Neural progenitor cell (in vitro differentiated cells): ENCODE measurements around the gene RAPH1. TPM values are rescaled to one million over a fixed set of nuclear protein-coding genes. Genes with fewer than 3 reads are reported as not detected.
A peak's percentile ranks its signal among the peaks of the same experiment; 100 is the strongest.

Source experiments
- DNase-seq: peaks from one replicate; pipeline ENCODE4 v3.0.0-alpha.2; 2016; ENCODE audit warnings: low spot score
- H2AFZ ChIP-seq: fragments of 200-600 bp; sonication (generic); replicated peaks from 2 replicates; pipeline ENCODE4 v1.6.1; 2016; ENCODE audit warnings: antibody characterized with exemption
- H3F3A ChIP-seq: fragments of 200-600 bp; sonication (generic); 2 replicates; pipeline ENCODE4 v1.6.1; 2016; ENCODE audit warnings: antibody characterized with exemption, low read depth
- H3K27ac ChIP-seq: fragments of 200-600 bp; sonication (generic); 2 replicates; pipeline ENCODE4 v1.5.1; 2016; ENCODE audit warnings: mild to moderate bottlenecking
- H3K27me3 ChIP-seq: fragments of 200-600 bp; sonication (generic); 2 replicates; pipeline ENCODE4 v1.6.1; 2016; ENCODE audit warnings: mild to moderate bottlenecking, moderate library complexity
- H3K36me3 ChIP-seq: fragments of 200-600 bp; sonication (generic); 2 replicates; pipeline ENCODE4 v1.5.1; 2016
- H3K4me1 ChIP-seq: fragments of 200-600 bp; sonication (generic); 2 replicates; pipeline ENCODE4 v1.6.1; 2016; ENCODE audit warnings: mixed run types
- H3K4me2 ChIP-seq: fragments of 200-600 bp; sonication (generic); 2 replicates; pipeline ENCODE4 v1.6.1; 2016
- H3K4me3 ChIP-seq: fragments of 200-600 bp; sonication (generic); 2 replicates; pipeline ENCODE4 v1.5.1; 2016
- H3K79me2 ChIP-seq: fragments of 200-600 bp; sonication (generic); 2 replicates; pipeline ENCODE4 v1.6.1; 2016; ENCODE audit warnings: low read depth
- H3K9ac ChIP-seq: fragments of 200-600 bp; sonication (generic); 2 replicates; pipeline ENCODE4 v1.6.1; 2016
- H3K9me3 ChIP-seq: fragments of 200-600 bp; sonication (generic); 2 replicates; pipeline ENCODE4 v1.5.1; 2016; ENCODE audit warnings: low read depth
- H4K20me1 ChIP-seq: fragments of 200-600 bp; sonication (generic); 2 replicates; pipeline ENCODE4 v1.6.1; 2016; ENCODE audit warnings: low read depth
- H3K27ac Mint-ChIP-seq: 3 replicates; pipeline ENCODE4 v1.8.0; 2021; ENCODE audit warnings: mixed read lengths
- H3K27me3 Mint-ChIP-seq: 2 replicates; pipeline ENCODE4 v1.8.0; 2022; ENCODE audit warnings: low read depth, mild to moderate bottlenecking, inconsistent platforms, moderate library complexity, mixed read lengths; ENCODE audit not compliant: insufficient read depth
- H3K36me3 Mint-ChIP-seq: 3 replicates; pipeline ENCODE4 v1.8.0; 2021; ENCODE audit warnings: mixed read lengths
- H3K4me1 Mint-ChIP-seq: 3 replicates; pipeline ENCODE4 v1.8.0; 2021; ENCODE audit warnings: mixed read lengths
- H3K4me3 Mint-ChIP-seq: 3 replicates; pipeline ENCODE4 v1.8.0; 2021; ENCODE audit warnings: mild to moderate bottlenecking, moderate library complexity, mixed read lengths
- H3K9me3 Mint-ChIP-seq: 3 replicates; pipeline ENCODE4 v1.8.0; 2020; ENCODE audit warnings: mixed read lengths
- EZH2 ChIP-seq: fragments of 200-600 bp; sonication (generic); IDR thresholded peaks from 2 replicates; pipeline ENCODE4 v1.6.1; 2017; ENCODE audit warnings: antibody characterized with exemption, mild to moderate bottlenecking, moderate library complexity
- EZH2phosphoT487 ChIP-seq: fragments of 200-600 bp; sonication (generic); IDR thresholded peaks from 2 replicates; pipeline ENCODE4 v1.6.1; 2017; ENCODE audit warnings: antibody characterized with exemption
- total RNA-seq: library from RNA; depleted of rRNA; stranded (reverse); fragments of >200 nt; gene quantifications from 2 replicates; pipeline ENCODE4 v1.2.3, GENCODE V29; 2015; ENCODE audit warnings: low replicate concordance
- TF ChIP-seq, protein P1 (sequence below): fragments of 200-600 bp; sonication (generic); IDR thresholded peaks from 2 replicates; pipeline ENCODE4 v1.5.1; 2017; ENCODE audit warnings: antibody characterized with exemption, mild to moderate bottlenecking

RAPH1 gene
- total RNA-seq, 1 donor from 2014 or later = 11.2 TPM

DNA sequence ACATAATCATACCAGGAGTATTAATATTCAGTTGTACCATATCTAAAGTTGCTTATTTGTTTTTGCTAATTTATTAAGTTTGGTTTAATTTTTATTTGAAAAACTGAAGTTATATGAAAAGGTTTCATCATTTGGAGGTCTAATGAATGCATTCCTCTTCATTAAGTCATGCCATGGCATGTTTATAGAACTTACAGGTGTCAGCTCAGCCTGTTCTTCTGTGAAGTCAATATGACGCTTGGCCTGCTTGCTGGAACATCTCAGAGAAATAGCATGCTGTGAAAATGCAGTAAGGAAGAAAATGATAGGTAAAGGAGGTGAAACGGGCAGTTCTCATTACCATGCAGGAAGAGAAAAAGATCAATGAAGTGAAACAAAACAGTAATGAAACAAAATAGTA lies 58.2 kb downstream of the RAPH1 start:
- H3K27ac ChIP-seq = no peak overlapping the region
- H3K36me3 ChIP-seq = no peaks in the 10 kb centered on the region
- Mint-ChIP-seq H3K4me3 (no peak overlapping the region), H3K27me3 (no peaks in the 10 kb centered on the region), H3K27ac (no peak overlapping the region), H3K9me3 (no peaks in the 10 kb centered on the region), H3K4me1 (no peaks in the 10 kb centered on the region), H3K36me3 (peaks cover 3% of the 10 kb centered on the region)
- no peaks in the 10 kb centered on the region for H4K20me1 ChIP-seq
- no peak overlapping the region for H3K4me2 ChIP-seq
- TF ChIP-seq EZH2 (no peak), EZH2phosphoT487 (no peak)
- TF ChIP-seq, protein P1, sequence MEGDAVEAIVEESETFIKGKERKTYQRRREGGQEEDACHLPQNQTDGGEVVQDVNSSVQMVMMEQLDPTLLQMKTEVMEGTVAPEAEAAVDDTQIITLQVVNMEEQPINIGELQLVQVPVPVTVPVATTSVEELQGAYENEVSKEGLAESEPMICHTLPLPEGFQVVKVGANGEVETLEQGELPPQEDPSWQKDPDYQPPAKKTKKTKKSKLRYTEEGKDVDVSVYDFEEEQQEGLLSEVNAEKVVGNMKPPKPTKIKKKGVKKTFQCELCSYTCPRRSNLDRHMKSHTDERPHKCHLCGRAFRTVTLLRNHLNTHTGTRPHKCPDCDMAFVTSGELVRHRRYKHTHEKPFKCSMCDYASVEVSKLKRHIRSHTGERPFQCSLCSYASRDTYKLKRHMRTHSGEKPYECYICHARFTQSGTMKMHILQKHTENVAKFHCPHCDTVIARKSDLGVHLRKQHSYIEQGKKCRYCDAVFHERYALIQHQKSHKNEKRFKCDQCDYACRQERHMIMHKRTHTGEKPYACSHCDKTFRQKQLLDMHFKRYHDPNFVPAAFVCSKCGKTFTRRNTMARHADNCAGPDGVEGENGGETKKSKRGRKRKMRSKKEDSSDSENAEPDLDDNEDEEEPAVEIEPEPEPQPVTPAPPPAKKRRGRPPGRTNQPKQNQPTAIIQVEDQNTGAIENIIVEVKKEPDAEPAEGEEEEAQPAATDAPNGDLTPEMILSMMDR = no peak
- no peaks in the 10 kb centered on the region for H3K79me2 ChIP-seq
- no peaks in the 10 kb centered on the region for H3K27me3 ChIP-seq
- H3K9me3 ChIP-seq = no peaks in the 10 kb centered on the region
- H3F3A ChIP-seq = no peaks in the 10 kb centered on the region
- H2AFZ ChIP-seq = no peak overlapping the region
- no peak for DNase-seq
- H3K4me3 ChIP-seq = no peak overlapping the region
- no peak overlapping the region for H3K9ac ChIP-seq
- no peaks in the 10 kb centered on the region for H3K4me1 ChIP-seq

DNA sequence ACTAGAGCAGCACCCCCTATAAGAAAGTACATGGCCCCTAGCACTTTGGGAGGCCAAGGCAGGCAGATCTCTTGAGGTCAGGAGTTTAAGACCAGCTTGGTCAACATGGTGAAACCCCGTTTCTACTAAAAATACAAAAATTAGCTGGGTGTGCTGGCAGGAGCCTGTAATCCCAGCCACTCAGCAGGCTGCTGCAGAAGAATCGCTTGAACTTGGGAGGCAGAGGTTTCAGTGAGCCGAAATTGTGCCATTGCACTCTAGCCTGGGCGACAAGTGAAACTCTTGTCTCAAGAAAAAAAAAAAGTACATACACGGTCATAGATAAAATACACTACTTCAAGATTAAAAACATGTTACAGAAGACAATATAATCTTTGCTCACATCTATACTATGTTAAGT lies 63.8 kb downstream of the RAPH1 start:
- Mint-ChIP-seq H3K27me3 (no peaks in the 10 kb centered on the region), H3K4me1 (peaks cover 2% of the 10 kb centered on the region), H3K27ac (no peak overlapping the region), H3K4me3 (no peak overlapping the region), H3K9me3 (no peaks in the 10 kb centered on the region), H3K36me3 (no peaks in the 10 kb centered on the region)
- Histone ChIP-seq H4K20me1 (no peaks in the 10 kb centered on the region), H2AFZ (no peak overlapping the region), H3K4me2 (no peak overlapping the region), H3K27ac (no peak overlapping the region), H3K4me1 (no peaks in the 10 kb centered on the region), H3K4me3 (no peak overlapping the region), H3K79me2 (no peaks in the 10 kb centered on the region), H3K36me3 (no peaks in the 10 kb centered on the region), H3K9me3 (no peaks in the 10 kb centered on the region), H3K9ac (no peak overlapping the region), H3F3A (no peaks in the 10 kb centered on the region), H3K27me3 (no peaks in the 10 kb centered on the region)
- DNase-seq = no peak
- no peak for TF ChIP-seq EZH2phosphoT487
- TF ChIP-seq, protein P1 = no peak
- no peak for TF ChIP-seq EZH2

DNA sequence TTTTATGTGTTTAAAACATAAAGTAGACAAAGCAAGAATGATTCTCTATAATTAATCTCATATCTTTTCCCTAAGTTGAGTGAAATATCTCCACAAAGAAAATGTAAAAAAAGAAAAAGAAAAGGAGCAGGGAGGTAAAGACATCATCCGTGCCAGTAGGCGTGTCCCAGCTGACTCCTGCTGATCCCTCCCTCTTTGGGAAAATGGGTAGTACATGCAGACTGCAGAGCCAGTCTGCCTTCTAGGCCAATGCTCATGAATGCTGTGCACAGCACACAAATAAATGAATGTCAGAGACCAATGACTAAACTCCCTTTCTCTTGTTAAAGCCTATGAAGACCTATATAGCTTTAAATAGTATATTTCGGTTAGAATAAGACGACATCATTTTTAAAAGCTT lies 64.7 kb downstream of the RAPH1 start:
- H3F3A ChIP-seq = no peaks in the 10 kb centered on the region
- no peaks in the 10 kb centered on the region for H3K9me3 ChIP-seq
- Mint-ChIP-seq H3K36me3 (no peaks in the 10 kb centered on the region), H3K9me3 (no peaks in the 10 kb centered on the region), H3K27me3 (no peaks in the 10 kb centered on the region), H3K4me1 (peaks cover 2% of the 10 kb centered on the region), H3K27ac (no peak overlapping the region), H3K4me3 (no peak overlapping the region)
- H2AFZ ChIP-seq = no peak overlapping the region
- no peaks in the 10 kb centered on the region for H3K36me3 ChIP-seq
- no peak overlapping the region for H3K4me2 ChIP-seq
- no peak for TF ChIP-seq EZH2
- TF ChIP-seq, protein P1 = no peak
- no peak for TF ChIP-seq EZH2phosphoT487
- no peaks in the 10 kb centered on the region for H3K27me3 ChIP-seq
- no peak overlapping the region for H3K9ac ChIP-seq
- no peaks in the 10 kb centered on the region for H3K4me1 ChIP-seq
- H3K27ac ChIP-seq = no peak overlapping the region
- no peaks in the 10 kb centered on the region for H3K79me2 ChIP-seq
- H4K20me1 ChIP-seq = peaks cover under 1% of the 10 kb centered on the region
- no peak overlapping the region for H3K4me3 ChIP-seq
- DNase-seq = peak; percentile 9

DNA sequence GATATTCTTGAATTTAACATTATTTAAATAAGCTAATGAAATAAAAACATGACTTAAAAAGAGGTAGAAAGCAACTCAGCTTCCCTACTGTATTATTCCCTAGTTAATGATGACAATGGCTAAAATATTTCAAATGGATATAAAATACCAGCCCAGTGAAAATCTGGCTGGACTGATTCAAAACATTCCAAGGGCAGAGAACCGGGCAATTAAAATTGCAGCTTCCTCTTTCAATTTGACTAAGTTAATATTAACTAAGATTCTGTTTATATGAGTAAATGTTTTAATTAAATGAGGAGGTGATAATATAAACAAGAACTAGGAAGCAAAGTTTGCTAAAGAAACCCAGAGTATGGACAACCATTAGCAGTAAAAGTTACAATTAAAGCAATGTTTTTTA lies 65.6 kb downstream of the RAPH1 start:
- TF ChIP-seq EZH2phosphoT487 = no peak
- no peak for TF ChIP-seq EZH2
- TF ChIP-seq, protein P1 = no peak
- no peaks in the 10 kb centered on the region for H3K9me3 Mint-ChIP-seq
- H3K27ac Mint-ChIP-seq = no peak overlapping the region
- no peak overlapping the region for H3K4me2 ChIP-seq
- no peaks in the 10 kb centered on the region for H3K27me3 ChIP-seq
- no peaks in the 10 kb centered on the region for H3F3A ChIP-seq
- H3K27me3 Mint-ChIP-seq = no peaks in the 10 kb centered on the region
- H3K27ac ChIP-seq = no peak overlapping the region
- no peaks in the 10 kb centered on the region for H3K36me3 Mint-ChIP-seq
- no peak overlapping the region for H2AFZ ChIP-seq
- peaks cover 2% of the 10 kb centered on the region for H3K4me1 Mint-ChIP-seq
- no peaks in the 10 kb centered on the region for H3K79me2 ChIP-seq
- H3K4me3 Mint-ChIP-seq = no peak overlapping the region
- H3K9me3 ChIP-seq = no peaks in the 10 kb centered on the region
- H3K9ac ChIP-seq = no peak overlapping the region
- peaks cover 5% of the 10 kb centered on the region for H4K20me1 ChIP-seq
- no peaks in the 10 kb centered on the region for H3K36me3 ChIP-seq
- H3K4me1 ChIP-seq = no peaks in the 10 kb centered on the region
- no peak for DNase-seq
- H3K4me3 ChIP-seq = no peak overlapping the region
